Medulla oblongata (tissue), 1 donor: ENCODE data around the gene BLOC1S4.
"Not testable (repeated sequence)": the region's sequence is repeated elsewhere in the genome, so short reads cannot be mapped to it uniquely, and the experiment has no call there.

Experiments used
- DNase-seq: peaks from one replicate; pipeline ENCODE4 v3.0.0-alpha.2; 2015; ENCODE audit errors: extremely low spot score

BLOC1S4 gene, protein sequence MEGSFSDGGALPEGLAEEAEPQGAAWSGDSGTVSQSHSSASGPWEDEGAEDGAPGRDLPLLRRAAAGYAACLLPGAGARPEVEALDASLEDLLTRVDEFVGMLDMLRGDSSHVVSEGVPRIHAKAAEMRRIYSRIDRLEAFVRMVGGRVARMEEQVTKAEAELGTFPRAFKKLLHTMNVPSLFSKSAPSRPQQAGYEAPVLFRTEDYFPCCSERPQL

DNA sequence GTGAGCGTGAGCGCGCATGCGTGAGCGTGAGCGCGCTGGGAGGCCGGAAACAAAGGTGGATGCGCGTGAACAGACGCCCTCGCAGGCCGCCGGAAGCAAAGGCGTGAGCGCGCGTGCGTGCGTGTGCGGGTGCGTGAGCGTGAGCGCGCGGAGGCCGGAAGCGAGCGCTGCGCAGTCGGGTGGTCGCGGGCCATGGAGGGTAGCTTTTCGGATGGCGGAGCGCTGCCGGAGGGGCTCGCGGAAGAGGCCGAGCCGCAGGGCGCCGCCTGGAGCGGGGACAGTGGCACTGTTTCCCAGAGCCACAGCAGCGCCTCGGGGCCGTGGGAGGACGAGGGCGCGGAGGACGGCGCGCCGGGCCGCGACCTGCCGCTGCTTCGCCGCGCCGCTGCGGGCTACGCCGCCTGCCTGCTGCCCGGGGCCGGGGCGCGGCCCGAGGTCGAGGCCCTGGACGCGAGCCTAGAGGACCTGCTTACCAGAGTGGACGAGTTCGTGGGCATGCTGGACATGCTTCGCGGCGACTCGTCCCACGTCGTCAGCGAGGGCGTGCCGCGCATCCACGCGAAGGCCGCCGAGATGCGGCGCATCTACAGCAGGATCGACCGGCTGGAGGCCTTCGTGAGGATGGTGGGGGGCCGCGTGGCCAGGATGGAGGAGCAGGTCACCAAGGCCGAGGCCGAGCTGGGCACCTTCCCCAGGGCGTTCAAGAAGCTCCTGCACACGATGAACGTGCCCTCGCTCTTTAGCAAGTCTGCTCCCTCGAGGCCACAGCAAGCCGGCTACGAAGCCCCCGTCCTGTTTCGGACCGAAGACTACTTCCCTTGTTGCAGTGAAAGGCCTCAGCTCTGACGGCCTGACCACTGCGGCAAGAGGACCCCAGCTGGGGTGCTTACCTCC, at the start of gene BLOC1S4:
TSS of gene BLOC1S4 (plus strand) at position 157 of the 894 bp plus-strand sequence. CDS start at position 193, 36 bp downstream.
- DNase-seq, result peak; percentile 93

DNA sequence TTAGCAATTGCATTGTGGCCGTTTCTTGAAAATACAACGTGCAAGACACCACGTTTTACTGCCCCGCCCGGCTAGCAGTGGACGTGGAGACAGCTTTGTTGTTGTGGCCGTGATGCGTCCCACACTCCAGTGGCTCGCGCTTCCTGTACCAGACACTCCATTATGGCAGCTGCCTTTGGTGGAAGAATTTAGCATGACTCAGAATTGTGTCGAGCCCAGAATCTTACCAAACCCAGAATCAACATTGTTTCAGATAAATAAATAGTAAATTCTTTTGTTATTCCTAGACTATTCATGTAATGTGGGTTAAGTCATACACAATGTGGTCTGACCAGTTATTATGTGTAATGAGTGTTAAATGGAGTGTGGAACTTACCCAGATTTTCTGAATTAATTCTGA, 47.6 kb upstream of the BLOC1S4 start:
- no peak for DNase-seq

DNA sequence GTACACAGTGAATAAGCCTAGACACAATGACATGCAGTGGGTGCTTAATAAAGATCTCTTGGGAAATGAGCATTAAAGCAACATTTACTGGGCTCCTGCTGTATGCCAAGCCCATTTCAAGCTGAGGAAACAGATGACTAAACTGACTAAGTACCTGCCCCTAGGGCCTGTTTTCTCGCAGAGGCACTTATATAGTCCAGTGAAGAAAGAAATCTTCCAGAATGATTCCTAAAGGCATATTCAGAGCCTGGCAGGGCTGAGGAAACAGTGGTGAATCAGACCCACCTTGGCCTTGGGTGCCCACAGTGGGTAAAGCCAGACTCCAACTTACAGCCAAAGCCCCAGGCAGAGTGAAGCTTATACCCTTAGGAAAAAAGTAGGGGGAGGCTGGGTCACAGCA, 44.3 kb upstream of the BLOC1S4 start:
- no peak for DNase-seq

DNA sequence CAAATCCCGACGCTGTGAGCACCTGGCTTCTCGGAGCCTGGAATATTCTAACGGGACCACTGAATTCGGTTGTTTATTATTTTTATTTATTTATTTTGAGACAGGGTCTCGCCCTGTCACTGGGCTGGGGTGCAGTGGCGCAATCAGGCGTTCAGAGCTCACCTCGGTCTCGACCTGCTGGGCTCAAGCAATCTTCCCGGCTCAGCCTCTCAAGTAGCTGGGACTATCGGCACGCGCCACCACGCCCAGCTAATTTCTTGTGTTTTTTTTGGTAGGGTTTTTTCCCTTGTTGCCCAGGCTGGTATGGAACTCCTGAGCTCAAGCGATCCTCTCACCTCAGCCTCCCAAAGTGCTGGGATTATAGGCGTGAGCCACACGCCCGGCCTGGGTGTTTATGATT, 43.8 kb upstream of the BLOC1S4 start:
- DNase-seq, result no peak

DNA sequence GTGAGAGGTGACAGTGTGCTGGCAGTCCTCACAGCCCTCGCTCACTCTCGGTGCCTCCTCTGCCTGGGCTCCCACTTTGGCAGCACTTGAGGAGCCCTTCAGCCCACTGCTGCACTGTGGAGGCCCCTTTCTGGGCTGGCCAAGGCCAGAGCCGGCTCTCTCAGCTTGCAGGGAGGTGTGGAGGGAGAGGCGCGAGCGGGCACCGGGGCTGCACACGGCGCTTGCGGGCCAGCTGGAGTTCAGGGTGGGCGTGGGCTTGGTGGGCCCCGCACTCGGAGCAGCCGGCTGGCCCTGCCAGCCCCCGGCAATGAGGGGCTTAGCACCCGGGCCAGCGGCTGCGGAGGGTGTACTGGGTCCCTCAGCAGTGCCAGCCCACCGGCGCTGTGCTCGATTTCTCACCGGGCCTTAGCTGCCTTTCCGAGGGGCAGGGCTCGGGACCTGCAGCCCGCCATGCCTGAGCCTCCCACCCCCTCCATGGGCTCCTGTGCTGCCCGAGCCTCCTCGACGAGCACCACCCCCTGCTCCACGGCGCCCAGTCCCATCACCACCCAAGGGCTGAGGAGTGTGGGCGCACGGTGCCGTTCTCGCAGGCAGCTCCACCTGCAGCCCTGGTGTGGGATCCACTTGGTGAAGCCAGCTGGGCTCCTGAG, 43.3 kb upstream of the BLOC1S4 start:
- DNase-seq, result not testable (repeated sequence)

DNA sequence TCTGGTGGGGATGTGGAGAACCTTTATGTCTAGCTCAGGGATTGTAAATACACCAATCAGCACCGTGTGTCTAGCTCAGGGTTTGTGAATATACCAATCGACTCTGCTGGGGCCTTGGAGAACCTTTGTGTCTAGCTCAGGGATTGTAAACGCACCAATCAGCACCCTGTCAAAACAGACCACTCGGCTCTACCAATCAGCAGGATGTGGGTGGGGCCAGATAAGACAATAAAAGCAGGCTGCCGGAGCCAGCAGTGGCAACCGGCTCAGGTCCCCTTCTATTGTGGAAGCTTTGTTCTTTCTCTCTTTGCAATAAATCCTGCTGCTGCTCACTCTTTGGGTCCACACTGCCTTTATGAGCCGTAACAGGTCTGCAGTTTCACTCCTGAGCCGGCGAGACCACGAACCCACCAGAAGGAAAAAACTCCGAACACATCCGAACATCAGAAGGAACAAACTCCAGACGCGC, 42.7 kb upstream of the BLOC1S4 start:
- DNase-seq, result not testable (repeated sequence)

DNA sequence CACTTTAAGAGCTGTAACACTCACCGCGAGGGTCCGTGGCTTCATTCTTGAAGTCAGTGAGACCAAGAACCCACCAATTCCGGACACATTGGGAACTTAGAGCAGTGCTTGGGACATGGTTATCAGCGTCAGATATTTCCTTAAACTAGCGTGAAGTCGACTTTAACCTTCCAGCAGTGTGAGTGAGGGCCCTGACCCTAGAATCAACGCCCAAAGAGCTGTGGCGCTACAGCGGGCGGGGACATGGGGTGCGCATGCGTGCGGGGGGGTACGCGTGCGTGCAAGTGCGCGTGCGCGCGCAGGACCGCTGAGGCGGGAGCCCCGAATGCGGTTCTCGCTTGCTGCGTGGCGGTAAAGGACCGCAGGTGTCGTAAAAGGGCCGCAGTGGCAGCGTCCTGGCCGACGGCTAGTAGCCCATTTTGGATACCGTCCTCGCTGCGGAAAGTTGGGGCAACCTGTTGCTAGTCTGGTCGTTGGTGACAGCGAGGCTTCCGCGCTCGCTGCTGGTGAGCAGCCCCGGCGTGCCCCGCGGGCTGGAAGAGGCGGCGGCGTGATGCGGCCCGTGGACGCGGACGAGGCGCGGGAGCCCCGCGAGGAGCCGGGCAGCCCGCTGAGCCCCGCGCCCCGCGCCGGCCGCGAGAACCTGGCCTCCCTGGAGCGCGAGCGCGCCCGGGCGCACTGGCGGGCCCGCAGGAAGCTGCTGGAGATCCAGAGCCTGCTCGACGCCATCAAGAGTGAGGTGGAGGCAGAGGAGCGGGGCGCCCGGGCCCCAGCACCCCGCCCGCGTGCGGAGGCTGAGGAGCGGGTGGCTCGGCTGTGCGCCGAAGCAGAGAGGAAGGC, 42.1 kb upstream of the BLOC1S4 start:
- peak; percentile 96 for DNase-seq

DNA sequence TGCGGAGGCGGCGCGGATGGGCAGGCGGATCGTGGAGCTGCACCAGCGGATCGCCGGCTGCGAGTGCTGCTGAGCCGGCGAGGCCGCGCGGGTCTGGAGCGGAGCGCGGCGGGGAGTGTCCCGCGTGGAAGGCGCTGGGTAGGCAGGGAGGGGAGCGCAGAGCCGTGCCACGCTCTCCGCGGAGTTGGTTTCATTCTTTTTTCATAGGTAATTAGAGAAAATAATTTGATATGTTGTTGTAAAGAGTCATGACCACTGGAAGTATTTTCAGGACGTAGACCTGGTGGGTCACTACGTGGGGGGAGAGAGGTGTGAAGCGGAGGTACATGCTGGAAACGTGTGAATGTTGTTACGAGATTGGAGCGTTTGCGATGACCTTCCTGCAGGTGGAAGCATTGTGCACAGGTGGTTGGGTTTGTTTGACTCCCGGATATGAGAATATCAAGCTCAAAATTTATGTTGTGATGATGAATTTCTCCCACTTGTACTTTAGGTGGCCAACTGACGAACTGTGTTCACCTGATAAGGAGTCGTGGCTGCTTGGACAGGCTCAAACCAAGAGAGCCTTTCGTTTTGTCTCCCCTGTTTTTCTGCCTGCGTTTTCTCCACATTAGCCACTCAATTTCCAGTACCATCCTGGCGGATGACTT, 41.3 kb upstream of the BLOC1S4 start:
- peak; percentile 19 for DNase-seq

DNA sequence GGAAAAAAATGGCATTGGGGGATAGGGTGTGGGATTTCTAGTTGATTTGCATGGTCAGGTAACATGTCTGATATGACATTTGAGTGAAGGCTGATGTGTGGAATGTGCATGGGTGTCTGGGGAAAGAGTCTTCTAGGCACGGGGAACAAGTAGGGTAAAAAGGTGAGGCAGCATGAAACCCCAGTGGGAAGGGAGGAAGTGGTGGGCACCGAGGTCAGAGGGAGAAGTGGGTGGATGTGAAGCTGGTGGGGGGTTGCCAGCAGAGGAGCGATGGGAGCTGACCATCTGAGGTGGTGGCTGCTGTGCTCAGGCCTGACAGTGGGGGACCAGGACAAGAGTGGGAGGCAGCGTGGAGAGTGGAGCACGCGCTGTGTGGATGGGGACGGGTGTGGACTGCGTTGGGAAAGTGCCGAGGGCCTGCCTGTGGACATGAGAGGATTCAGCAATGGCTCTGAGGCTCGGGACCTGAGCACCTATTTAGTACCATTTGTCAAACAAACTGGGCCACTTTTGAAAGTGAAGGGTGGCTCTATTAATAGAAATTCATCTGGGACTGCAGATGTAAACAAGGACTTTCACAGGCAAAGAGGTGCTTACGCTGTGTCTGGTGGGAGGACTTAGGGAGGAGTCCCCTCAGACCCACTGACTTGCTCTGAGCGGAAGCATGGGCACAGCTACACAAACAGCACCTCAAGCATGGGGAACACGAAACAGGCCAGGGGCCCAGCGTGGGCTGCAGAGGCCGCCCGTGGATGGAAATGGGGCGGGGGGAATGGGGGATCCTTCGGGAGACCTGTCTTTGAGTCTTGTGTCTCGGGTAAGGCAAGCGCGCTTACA, 39.0 kb upstream of the BLOC1S4 start:
- DNase-seq, result no peak

DNA sequence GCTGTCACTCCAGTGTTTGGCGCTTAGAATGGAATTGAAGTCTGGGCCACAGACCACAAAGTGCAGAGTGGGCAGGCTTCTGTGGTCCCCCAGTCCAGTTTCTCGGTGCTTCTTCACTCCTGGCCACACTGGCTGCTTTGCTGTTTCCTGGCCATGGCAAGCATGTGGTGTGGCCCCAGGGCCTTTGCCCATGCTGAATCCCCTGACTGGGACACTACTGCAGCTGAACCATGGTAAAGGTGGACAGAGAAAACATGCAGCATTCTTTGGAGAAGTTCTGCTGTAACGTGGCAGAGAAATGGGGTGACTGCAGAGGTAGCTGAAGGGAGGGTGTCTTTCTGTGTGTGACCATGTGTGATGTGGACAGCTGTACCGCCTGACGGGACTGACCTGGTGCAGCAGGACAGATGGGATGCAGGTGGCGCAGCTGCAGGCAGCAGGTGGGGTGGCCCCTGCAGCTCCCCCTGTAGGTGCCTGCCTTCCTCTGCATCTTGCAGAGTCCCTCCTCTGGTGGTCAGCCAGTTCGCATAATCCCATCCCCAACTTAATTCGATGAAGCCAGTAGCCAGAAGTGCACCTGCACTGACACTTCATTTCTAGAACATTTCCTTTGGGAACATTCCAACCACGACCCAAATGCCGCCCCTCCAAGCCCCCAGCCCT, 35.5 kb upstream of the BLOC1S4 start:
- no peak for DNase-seq

DNA sequence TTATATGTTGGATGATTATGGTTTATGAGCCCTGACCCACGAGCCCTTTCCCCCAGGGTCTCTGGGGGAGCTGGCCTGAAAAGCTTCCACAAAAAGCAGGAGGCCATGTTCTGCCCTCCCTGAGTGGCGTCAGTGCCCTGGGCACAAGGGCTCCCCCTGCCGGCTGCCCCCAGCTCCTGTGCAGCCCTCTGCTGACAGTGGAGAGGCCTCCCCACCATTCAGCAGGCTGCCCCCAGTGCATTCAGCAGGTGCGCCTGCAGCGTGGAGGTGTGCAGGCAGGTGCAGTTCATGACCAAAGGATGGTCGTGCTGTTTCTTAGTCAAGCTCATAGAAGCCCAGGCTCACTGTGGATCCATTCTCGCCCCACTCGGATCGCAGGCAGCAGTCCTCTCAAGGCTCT, 34.8 kb upstream of the BLOC1S4 start:
- DNase-seq, result no peak

DNA sequence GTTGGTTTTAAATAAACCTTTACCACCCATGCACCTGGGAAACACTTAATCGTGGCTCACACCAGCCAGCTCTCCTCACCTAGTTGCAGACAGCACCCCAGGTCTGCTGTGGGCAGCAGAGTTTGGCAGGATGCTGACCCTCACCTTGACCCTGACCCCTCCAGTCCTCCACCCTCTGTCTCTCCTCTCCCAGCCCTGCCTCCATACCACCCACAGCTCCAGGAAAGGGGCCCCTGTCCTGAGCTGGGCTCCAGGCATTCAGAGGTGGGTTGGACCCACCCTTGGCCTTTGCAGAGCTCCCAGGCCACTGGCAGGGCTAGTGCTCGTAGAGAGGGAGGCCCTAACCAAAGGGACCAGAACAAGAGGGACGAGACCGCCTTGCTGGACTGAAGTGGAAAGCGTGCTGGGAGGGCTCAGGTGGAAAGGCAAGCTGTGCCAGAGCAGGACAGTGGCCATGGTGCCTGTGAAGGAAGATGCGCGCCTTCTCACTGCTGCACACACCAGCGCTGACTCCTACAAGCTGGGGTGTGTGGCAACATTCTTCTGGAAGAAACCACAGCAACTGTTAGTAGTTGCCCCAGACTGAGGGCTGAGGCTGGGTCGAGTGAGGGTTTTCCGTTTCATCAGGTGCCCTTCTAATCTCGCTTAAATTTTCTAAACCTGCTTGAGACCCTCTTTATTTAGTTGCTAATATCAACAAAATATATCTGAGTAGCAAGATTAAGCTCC, 32.9 kb upstream of the BLOC1S4 start:
- no peak for DNase-seq

DNA sequence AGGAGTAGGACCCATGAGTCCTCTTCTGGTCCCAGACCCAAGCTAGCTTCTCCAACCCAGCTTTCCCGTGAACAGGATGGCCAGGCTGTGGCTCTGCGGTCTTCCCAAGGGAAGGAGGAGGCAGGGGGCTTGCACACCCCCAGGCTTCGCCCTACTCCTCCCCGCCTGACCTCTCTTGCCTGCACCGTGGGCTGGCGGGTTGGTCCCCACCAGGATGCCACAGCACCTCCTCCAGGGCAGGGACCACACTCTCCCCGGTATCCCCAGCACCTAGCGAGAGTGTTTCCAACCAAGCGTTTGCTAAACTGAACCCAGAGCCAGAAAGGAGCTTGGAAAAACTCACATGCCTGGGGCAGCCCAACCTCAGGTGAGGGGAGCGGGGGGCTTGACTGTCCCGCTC, 31.3 kb upstream of the BLOC1S4 start:
- DNase-seq, result no peak

DNA sequence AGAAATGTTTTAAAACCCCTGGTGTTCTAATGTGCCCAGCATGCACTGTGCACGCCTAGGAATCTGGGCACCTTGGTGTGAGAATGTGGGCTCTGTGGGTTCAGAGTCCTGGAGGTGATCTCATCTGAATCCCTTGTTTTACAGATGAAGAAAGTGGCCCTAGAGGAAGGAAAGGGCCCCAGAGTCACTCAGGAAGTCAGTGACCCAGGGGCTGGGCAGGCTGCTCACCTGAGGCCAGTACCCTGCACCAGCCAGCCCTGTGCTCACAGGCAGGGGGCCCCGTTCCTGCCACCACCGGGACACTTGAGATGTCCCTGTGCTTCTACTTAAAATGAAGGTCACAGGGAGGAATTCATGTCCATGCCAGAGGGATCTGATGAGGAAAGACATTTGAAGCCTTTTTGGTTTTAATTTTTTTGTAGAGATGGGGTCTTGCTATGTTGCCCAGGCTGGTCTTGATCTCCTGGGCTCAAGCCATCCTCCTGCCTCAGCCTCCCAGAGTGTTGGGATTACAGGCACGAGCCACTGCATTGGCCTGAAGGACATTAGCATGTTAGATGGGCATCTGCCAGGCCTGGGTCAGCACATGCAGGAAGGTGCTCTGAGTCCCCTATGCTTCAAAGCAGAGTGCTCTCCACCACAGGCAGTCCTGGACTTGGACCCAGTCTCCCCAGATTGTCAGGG, 29.7 kb upstream of the BLOC1S4 start:
- no peak for DNase-seq

DNA sequence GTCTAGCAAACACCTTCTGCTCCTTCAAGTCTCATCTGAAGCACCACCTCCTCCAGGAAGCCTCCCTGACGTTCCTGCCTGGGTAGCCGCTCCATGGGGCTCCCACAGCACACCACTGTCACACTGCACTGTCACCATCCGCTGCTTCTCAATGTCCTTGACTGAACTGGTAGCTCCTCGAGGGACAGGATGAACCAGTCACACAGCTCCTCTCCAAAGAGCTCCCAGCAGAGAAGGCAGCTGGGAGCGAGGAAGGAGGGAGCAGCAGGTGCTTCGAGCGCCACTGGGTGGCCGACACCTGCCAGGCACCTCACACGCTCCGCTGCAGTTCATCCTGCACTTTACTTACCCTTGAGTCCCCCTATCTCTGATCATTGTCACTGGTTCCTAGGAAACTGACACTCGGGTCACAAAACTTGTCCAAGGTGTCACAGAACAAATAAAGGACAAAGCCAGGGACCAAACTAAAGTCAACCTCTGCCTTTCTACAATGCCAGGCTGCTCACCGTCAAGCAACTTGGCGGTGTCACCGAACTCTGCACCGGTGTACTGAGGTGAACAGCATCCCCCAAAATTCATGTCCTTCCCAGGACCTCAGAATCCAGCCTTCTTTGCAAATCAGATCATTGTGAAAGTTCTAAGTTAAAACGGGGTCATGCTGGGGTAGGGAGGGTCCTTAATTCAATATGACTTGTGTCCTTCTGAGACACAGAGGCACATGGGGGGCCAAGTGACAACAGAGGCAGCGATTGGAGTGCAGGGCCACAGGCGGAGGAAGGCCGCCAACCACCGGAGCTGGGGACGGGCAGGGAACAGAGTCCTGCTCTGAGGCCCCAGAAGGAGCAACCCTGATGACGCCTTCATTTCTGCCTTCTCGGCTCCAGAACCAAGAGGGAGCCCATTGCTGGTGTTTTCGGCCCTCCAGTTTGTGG, 27.8 kb upstream of the BLOC1S4 start:
- DNase-seq, result no peak

DNA sequence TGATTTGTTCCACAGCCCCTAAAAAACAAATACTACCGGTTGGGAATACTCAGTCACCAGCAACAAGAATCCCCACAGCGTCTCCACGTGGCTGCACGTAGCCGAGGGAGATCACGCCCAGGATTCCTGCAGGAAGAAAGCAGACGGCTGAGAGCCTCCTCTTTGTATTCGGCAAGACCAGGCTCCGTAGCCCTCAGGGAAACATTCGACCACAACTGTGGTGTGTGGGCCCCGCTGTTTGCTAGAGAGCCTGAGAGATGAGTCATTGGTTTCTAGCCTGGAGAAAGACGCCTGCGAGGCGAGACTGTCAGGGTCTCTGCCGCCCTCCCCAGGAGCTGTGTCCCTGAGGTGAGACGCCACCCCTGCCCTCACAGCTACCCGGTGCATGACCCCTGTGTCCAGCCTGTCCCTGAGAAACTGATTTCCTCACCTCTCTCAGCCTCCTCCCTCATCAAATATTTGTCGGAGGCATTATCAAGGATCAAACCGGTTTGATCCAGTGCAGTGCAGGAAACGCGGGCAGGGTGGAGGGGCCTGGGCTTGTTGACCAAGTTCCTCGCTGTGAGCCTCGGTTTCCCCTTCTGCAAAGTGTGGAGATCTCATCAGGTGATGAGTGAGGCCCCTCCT, 27.0 kb upstream of the BLOC1S4 start:
- DNase-seq, result no peak

DNA sequence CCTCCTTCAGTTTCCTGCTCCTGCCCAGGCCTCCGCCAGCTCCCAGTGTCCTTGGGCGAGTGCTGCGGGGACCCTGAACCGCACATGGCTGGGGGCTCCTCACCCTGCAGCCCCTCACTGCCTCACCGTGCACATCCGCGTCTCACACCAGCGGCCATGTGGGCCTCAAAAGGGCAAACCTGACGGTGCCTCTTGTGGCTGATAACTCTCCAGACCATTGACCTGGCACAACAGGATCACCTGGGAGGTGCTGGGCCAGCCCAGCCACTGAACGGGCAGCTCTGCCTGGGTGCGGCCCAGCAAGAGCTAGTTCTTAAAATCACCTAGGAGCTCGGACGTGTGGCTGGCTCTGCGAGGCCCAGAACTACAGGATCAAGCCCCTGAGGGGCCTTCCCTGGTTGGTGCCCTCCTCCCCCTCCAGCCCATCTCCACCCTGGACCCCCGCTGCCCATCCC, 26.4 kb upstream of the BLOC1S4 start:
- DNase-seq, result no peak
